Measurements from ENCODE around the gene FAM193A.
A peak's percentile ranks its signal among the peaks of the same experiment; 100 is the strongest.

FAM193A gene

GRCh38 chr4:2698951-2699505 lies 162.6 kb downstream of the FAM193A start:
- TF ChIP-seq CTCF (IDR thresholded peaks at IDR 0.05), result no peak

GRCh38 chr4:2699534-2699933 lies 163.1 kb downstream of the FAM193A start:
- TF ChIP-seq CTCF (IDR thresholded peaks at IDR 0.05), result no peak

GRCh38 chr4:2700031-2700430 lies 163.6 kb downstream of the FAM193A start:
- no peak for TF ChIP-seq CTCF (IDR thresholded peaks at IDR 0.05)

- TF ChIP-seq CTCF (IDR thresholded peaks at IDR 0.05), result no peak
Observed at GRCh38 chr4:2702361-2702760, 165.9 kb downstream of the FAM193A start.

GRCh38 chr4:2702770-2703169 lies 166.3 kb downstream of the FAM193A start:
- no peak for TF ChIP-seq CTCF (IDR thresholded peaks at IDR 0.05)

GRCh38 chr4:2712261-2712842 lies 175.9 kb downstream of the FAM193A start:
- peak; percentile 36; the same call in 1 of the 2 replicates for TF ChIP-seq CTCF (IDR thresholded peaks at IDR 0.05)

- no peak for TF ChIP-seq CTCF (IDR thresholded peaks at IDR 0.05)
Observed at GRCh38 chr4:2713337-2713736, 176.9 kb downstream of the FAM193A start.

Measured in LNCAP (cell line).